GM18907 (cell line): Measurements from ENCODE around the gene C19orf38.

Source experiments
- ATAC-seq: cut with Tn5 transposase; IDR thresholded peaks from one replicate; pipeline ENCODE4 v1.9.1; 2021; ENCODE audit warnings: mild to moderate bottlenecking, moderate library complexity; ENCODE audit not compliant: unreplicated experiment

The C19orf38 gene, protein sequence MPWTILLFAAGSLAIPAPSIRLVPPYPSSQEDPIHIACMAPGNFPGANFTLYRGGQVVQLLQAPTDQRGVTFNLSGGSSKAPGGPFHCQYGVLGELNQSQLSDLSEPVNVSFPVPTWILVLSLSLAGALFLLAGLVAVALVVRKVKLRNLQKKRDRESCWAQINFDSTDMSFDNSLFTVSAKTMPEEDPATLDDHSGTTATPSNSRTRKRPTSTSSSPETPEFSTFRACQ

DNA sequence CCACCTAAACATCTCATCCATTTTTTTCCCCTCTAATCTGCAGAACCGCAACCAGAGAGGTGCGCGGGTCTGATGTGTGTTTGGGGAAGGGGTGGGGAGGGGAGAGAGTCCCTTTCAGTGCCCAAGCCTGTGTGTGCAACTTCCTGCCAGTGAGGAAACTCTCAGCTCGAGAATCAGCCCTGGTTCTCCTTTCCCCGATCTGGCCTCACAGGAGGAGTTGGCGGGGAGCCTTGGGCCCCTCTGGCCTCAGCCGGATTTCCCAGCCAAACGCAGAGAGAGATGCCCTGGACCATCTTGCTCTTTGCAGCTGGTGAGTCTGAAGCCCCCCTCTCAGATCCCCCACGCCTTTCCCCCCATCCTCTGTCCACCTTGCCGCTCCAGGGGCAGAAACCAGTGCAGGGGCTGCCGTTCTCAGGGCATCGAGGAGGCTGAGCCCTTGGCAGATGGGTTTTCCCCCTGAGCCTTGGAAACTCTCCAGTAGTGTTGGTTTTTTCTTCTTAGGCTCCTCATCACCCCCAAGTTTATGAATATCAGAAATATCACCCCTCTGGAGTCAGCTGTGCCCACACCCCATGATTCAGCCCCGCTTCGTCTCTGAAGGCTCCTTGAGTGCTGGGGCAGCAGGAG, at the start of gene C19orf38:
Gene C19orf38 (plus strand): TSS at position 186 of the 627 bp plus-strand sequence. CDS start 94 bp downstream, at position 280.
- no peak for ATAC-seq

- ATAC-seq, result no peak
These were observed 47.7 kb upstream of the C19orf38 start for GRCh38 chr19:10800488-10800887.

GRCh38 chr19:10802479-10802878, 45.7 kb upstream of the C19orf38 start:
- ATAC-seq, result no peak

DNA sequence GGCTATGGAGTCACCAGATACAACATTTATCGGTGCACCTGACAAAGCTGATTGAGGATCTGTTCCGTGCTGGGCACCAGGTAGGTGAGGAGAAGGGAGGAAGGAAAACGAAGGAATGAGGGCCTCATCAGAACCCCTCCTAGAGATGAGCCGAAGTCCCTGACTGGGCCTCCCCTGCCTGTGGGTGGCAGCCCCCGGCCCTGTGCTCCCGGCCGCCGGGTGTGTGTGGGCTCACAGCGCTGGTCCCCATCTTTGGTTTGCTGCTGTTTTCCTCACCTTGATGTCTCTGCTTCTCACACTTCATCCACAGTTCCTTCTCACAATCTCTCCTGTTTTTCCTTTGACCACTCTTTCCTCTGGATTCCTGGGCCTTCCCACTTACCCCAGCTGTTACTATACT, 45.0 kb upstream of the C19orf38 start:
- no peak for ATAC-seq

- no peak for ATAC-seq
These were observed 43.0 kb upstream of the C19orf38 start for GRCh38 chr19:10805065-10805757.

GRCh38 chr19:10805758-10806247, 42.4 kb upstream of the C19orf38 start:
- ATAC-seq, result no peak

DNA sequence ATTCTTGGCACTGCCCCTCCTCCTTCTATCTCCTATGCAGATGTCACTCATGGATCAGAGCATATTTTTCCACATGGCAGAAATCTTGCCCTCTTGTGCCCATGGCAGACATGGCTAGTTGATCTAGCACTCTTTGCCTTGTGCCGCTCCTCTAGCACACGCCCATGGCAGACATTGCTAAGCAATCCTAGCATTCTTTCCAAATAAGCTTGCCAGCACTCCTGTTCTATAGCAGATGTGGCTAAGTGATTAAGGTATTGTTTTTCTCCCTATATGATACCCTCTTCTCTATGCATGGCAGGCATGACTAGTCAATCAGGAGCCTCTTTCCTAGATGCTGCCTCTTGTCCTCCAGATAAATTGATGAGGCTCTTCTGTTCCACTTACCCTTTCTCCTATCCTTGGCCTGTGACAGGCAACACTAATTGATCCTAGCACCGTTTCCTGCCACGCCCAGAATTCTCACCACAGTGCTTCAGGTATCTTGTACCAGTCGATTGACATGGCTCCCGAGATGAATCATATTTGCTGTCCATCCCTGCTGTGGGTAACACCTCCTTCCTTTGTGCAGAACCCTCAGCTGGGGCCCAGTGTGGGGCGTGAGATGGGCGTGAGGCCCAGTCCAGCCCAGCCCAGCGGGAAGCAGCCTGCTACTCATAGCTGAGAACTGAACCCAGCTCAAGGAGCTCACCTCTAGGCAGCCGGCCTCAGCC, 39.1 kb upstream of the C19orf38 start:
- ATAC-seq, result no peak

GRCh38 chr19:10809651-10810285, 38.4 kb upstream of the C19orf38 start:
- ATAC-seq, result no peak

DNA sequence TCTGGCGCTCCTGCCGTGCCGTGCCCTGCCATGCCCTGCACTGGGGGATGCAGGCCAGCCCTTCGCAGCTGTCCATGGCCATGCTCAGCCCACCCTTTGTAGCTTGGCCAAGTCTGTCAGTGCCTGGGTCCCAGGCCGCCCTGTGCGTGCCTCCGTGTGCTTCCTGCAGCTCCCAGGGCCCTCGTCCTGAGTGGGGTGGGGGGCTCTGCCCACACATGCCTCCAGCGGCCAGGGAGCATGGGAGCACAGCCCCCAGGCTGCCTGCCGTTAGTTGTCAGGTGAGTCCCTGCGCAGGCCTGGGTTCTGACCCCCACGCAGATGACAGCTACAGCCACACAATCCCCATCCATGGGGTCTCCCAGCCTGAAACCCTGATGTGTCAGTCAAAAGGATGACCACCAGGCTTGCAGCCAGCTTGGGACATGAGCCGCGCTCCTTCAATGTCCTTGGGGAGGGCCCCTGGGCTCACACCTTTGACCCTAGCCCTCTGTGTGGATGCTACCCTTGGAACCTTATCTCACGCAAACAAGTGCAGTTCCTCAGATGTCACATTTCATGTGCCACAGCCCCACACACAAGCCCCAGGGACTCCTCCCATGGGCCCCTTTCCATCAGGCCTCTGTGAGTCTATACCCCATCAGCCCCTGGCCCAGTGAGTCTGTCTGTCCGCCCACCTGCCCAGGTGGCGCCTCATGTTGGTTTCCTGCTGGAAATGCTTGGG, 36.7 kb upstream of the C19orf38 start:
- ATAC-seq, result no peak

- ATAC-seq, result no peak
These were observed 36.0 kb upstream of the C19orf38 start for GRCh38 chr19:10812196-10812595.

DNA sequence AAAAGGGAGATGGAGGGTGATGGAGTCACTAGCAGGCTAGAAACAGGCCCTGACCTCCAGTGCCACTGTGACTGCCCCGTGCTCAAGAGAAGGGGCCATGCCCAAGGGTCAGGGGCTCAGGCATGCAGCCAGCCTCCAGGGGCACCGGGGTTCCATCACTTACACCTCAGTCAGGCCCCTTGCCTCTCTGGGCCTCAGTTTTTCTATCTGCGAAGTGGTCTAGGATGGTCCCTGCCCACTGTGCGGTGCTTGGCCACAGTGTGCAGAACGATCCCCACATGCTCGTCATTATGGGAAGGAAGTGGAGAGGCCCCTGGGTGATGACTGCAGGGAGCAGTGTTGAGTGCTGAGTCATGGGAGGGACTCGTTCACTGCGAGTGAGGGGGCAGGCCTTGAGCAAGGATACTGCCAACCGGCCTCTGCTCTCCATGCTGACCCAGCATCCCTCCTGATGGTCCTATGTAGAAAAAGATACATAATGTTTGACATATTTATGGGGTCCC, 35.3 kb upstream of the C19orf38 start:
- no peak for ATAC-seq

- ATAC-seq, result no peak
These were observed 33.1 kb upstream of the C19orf38 start for GRCh38 chr19:10815007-10815536.

- no peak for ATAC-seq
These were observed 32.1 kb upstream of the C19orf38 start for GRCh38 chr19:10815969-10816644.

DNA sequence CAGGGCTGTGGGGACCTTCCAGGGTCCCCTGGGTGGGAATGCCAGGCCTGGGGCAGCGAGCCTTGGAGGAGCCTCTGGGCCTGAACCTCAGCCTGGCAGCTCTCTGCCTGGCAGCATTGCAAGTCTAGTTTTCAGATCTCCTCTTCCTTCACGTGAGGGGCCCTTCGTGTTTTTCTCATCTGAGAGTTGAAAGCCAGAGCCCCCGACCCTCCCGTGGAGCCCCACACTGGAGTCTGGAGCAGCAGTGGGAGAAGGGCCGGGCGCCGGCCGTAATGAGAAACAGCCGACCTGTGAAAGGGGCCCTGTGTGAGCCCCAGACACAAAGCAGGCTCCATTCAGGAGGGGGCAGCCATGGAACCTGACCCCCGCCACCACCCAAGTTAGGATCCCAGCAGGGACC, 31.5 kb upstream of the C19orf38 start:
- no peak for ATAC-seq

- ATAC-seq, result no peak
These were observed 30.8 kb upstream of the C19orf38 start for GRCh38 chr19:10817291-10818038.

GRCh38 chr19:10818301-10819123, 29.7 kb upstream of the C19orf38 start:
- no peak for ATAC-seq
